ENCODE data around the gene LARGE1.

DNA sequence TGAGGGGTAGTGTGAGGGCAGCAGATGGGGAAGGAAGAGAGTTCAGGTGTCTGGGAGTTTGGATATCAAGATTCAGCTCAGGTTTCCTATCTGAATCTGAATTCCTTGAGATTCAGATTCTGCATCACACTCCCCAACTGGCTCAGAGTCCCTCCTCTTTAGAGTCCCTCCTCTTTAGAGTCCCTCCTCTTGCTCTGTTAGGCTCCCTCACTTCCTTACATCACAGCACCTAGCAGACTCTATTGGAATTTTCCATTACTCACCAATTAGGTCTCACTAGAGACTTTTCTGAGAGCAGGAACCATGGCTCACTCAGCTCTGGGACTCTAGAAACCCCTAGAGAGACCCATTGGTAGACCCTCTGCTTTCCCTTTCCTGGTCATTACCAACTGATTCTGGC is 558.7 kb downstream of the LARGE1 start:
- TF ChIP-seq, protein P1, sequence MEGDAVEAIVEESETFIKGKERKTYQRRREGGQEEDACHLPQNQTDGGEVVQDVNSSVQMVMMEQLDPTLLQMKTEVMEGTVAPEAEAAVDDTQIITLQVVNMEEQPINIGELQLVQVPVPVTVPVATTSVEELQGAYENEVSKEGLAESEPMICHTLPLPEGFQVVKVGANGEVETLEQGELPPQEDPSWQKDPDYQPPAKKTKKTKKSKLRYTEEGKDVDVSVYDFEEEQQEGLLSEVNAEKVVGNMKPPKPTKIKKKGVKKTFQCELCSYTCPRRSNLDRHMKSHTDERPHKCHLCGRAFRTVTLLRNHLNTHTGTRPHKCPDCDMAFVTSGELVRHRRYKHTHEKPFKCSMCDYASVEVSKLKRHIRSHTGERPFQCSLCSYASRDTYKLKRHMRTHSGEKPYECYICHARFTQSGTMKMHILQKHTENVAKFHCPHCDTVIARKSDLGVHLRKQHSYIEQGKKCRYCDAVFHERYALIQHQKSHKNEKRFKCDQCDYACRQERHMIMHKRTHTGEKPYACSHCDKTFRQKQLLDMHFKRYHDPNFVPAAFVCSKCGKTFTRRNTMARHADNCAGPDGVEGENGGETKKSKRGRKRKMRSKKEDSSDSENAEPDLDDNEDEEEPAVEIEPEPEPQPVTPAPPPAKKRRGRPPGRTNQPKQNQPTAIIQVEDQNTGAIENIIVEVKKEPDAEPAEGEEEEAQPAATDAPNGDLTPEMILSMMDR (conservative IDR thresholded peaks at IDR 0.05; ENCODE audit: low read depth, low read length): no peak
- no peak for TF ChIP-seq EZH2phosphoT487 (IDR thresholded peaks at IDR 0.05; ENCODE audit: borderline replicate concordance, low read length)
